Measurements from ENCODE around the gene RAB28.

Gene RAB28

DNA sequence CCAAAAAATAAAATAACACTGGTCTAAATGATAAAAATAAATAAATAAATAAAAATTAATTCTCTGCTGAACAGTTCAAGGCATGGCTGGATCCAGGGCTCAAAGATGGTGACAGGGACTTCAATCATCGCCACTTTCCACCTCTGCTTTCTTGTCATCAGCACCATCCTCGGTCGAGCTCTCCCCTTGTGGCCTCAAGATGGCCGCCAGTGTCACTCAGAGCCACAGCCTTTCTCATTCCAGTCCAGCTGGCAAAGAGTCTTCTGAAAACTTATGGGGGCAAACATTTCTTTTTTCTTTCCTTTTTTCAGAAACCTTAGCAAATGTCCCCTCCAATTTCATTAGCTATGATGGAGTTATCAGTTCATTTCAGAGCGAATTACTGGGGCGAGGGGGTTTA is 119.5 kb downstream of the RAB28 start:
- Histone ChIP-seq H3K4me1 (ENCODE audit: insufficient read depth, low read length, poor library complexity, severe bottlenecking) (no peaks in the 10 kb centered on the region), H3F3A (ENCODE audit: low read depth) (no peaks in the 10 kb centered on the region), H3K79me2 (ENCODE audit: insufficient read depth, low read length) (no peaks in the 10 kb centered on the region)

GRCh38 chr4:13364172-13364571 is 120.0 kb downstream of the RAB28 start:
- no peaks in the 10 kb centered on the region for H3F3A ChIP-seq (ENCODE audit: low read depth)
- no peaks in the 10 kb centered on the region for H3K9me3 ChIP-seq (ENCODE audit: insufficient read depth, low read depth, low read length)
- TF ChIP-seq, protein P1, sequence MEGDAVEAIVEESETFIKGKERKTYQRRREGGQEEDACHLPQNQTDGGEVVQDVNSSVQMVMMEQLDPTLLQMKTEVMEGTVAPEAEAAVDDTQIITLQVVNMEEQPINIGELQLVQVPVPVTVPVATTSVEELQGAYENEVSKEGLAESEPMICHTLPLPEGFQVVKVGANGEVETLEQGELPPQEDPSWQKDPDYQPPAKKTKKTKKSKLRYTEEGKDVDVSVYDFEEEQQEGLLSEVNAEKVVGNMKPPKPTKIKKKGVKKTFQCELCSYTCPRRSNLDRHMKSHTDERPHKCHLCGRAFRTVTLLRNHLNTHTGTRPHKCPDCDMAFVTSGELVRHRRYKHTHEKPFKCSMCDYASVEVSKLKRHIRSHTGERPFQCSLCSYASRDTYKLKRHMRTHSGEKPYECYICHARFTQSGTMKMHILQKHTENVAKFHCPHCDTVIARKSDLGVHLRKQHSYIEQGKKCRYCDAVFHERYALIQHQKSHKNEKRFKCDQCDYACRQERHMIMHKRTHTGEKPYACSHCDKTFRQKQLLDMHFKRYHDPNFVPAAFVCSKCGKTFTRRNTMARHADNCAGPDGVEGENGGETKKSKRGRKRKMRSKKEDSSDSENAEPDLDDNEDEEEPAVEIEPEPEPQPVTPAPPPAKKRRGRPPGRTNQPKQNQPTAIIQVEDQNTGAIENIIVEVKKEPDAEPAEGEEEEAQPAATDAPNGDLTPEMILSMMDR (conservative IDR thresholded peaks at IDR 0.05; ENCODE audit: low read length): no peak
- no peak for TF ChIP-seq EZH2phosphoT487 (IDR thresholded peaks at IDR 0.05; ENCODE audit: borderline replicate concordance)
- no peak overlapping the region for H3K4me2 ChIP-seq (ENCODE audit: low read depth, low read length, poor library complexity, severe bottlenecking)
- no peaks in the 10 kb centered on the region for H4K20me1 ChIP-seq (ENCODE audit: insufficient read depth, low read length, poor library complexity, severe bottlenecking)
- H3K79me2 ChIP-seq (ENCODE audit: insufficient read depth, low read length): no peaks in the 10 kb centered on the region
- no peak overlapping the region for H2AFZ ChIP-seq (ENCODE audit: low read length)
- H3K27me3 ChIP-seq (ENCODE audit: insufficient read depth, low read length, poor library complexity, severe bottlenecking): no peaks in the 10 kb centered on the region
- H3K9ac ChIP-seq (ENCODE audit: low read depth, low read length, poor library complexity, severe bottlenecking): no peak overlapping the region
- H3K4me1 ChIP-seq (ENCODE audit: insufficient read depth, low read length, poor library complexity, severe bottlenecking): no peaks in the 10 kb centered on the region
- no peak overlapping the region for H3K4me3 ChIP-seq (ENCODE audit: low read length, poor library complexity, severe bottlenecking)
- H3K36me3 ChIP-seq (ENCODE audit: insufficient read depth, low read length): peaks cover 4% of the 10 kb centered on the region; the same call in 1 of the 2 replicates
- no peaks in the 10 kb centered on the region for H3K9me2 ChIP-seq (replicated peaks; ENCODE audit: low read depth, low read length)

More for the DNA sequence above, 119.5 kb downstream of the RAB28 start:
- H4K20me1 ChIP-seq (ENCODE audit: insufficient read depth, low read length, poor library complexity, severe bottlenecking): no peaks in the 10 kb centered on the region
- TF ChIP-seq EZH2phosphoT487 (IDR thresholded peaks at IDR 0.05; ENCODE audit: borderline replicate concordance): no peak
- TF ChIP-seq, protein P1 (conservative IDR thresholded peaks at IDR 0.05; ENCODE audit: low read length): no peak
- no peaks in the 10 kb centered on the region for H3K27me3 ChIP-seq (ENCODE audit: insufficient read depth, low read length, poor library complexity, severe bottlenecking)
- H3K4me3 ChIP-seq (ENCODE audit: low read length, poor library complexity, severe bottlenecking): no peak overlapping the region
- H2AFZ ChIP-seq (ENCODE audit: low read length): no peak overlapping the region
- no peak overlapping the region for H3K9ac ChIP-seq (ENCODE audit: low read depth, low read length, poor library complexity, severe bottlenecking)
- peaks cover 4% of the 10 kb centered on the region; the same call in 1 of the 2 replicates for H3K36me3 ChIP-seq (ENCODE audit: insufficient read depth, low read length)
- no peaks in the 10 kb centered on the region for H3K9me3 ChIP-seq (ENCODE audit: insufficient read depth, low read depth, low read length)
- H3K9me2 ChIP-seq (replicated peaks; ENCODE audit: low read depth, low read length): no peaks in the 10 kb centered on the region
- H3K4me2 ChIP-seq (ENCODE audit: low read depth, low read length, poor library complexity, severe bottlenecking): no peak overlapping the region

GRCh38 chr4:13359809-13360208 is 124.3 kb downstream of the RAB28 start:
- TF ChIP-seq, protein P1 (conservative IDR thresholded peaks at IDR 0.05; ENCODE audit: low read length): no peak
- TF ChIP-seq EZH2phosphoT487 (IDR thresholded peaks at IDR 0.05; ENCODE audit: borderline replicate concordance): no peak
- H4K20me1 ChIP-seq (ENCODE audit: insufficient read depth, low read length, poor library complexity, severe bottlenecking): no peaks in the 10 kb centered on the region
- no peak overlapping the region for H2AFZ ChIP-seq (ENCODE audit: low read length)
- no peaks in the 10 kb centered on the region for H3K9me3 ChIP-seq (ENCODE audit: insufficient read depth, low read depth, low read length)
- no peaks in the 10 kb centered on the region for H3K79me2 ChIP-seq (ENCODE audit: insufficient read depth, low read length)
- H3K9ac ChIP-seq (ENCODE audit: low read depth, low read length, poor library complexity, severe bottlenecking): no peak overlapping the region
- no peaks in the 10 kb centered on the region for H3F3A ChIP-seq (ENCODE audit: low read depth)
- H3K36me3 ChIP-seq (ENCODE audit: insufficient read depth, low read length): no peaks in the 10 kb centered on the region; the same call in 1 of the 2 replicates
- no peak overlapping the region for H3K4me2 ChIP-seq (ENCODE audit: low read depth, low read length, poor library complexity, severe bottlenecking)
- no peak overlapping the region for H3K4me3 ChIP-seq (ENCODE audit: low read length, poor library complexity, severe bottlenecking)
- H3K9me2 ChIP-seq (replicated peaks; ENCODE audit: low read depth, low read length): no peaks in the 10 kb centered on the region
- H3K27me3 ChIP-seq (ENCODE audit: insufficient read depth, low read length, poor library complexity, severe bottlenecking): no peaks in the 10 kb centered on the region
- no peaks in the 10 kb centered on the region for H3K4me1 ChIP-seq (ENCODE audit: insufficient read depth, low read length, poor library complexity, severe bottlenecking)

Measured in Loucy (cell line).